Prostate gland (tissue), 2 donors: Measurements from ENCODE around the gene SLC39A7.

ENCODE experiments used
- POLR2A ChIP-seq: fragments of 450-650 bp; IDR thresholded peaks from one replicate; pipeline ENCODE4 v1.6.1; 2016; ENCODE audit warnings: antibody characterized with exemption, mild to moderate bottlenecking
- TF ChIP-seq, protein P1 (sequence below), 4 experiments: fragments of 200-600 bp in 2 of 4; fragments of 450-650 bp in 2 of 4; sonication (generic) in 2 of 4; IDR thresholded peaks; 1 replicate in 3 of 4; 2 replicates in 1 of 4; pipeline ENCODE4 v1.5.1; 2016 to 2019; ENCODE audit warnings: antibody characterized with exemption in 4 of 4, mild to moderate bottlenecking in 2 of 4, moderate library complexity in 2 of 4

DNA sequence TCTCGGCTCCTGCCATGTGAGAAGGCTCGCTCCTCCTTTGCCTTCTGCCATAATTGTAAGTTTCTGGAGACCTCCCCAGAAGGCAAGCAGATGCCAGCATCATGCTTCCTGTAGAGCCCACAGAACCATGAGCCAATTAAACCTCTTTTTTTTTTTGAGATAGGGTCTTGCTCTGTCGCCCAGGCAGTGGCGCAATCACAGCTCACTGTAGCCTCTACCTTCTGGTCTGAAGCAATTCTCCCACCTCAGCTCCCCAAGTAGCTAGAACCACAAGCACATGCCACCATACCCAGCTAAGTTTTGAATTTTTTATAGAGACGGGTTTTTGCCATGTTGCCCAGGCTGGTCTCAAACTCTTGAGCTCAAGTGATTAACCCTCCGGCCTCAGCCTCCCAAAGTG is 36.2 kb downstream of the SLC39A7 start:
- TF ChIP-seq POLR2A: no peak
- TF ChIP-seq, protein P1, sequence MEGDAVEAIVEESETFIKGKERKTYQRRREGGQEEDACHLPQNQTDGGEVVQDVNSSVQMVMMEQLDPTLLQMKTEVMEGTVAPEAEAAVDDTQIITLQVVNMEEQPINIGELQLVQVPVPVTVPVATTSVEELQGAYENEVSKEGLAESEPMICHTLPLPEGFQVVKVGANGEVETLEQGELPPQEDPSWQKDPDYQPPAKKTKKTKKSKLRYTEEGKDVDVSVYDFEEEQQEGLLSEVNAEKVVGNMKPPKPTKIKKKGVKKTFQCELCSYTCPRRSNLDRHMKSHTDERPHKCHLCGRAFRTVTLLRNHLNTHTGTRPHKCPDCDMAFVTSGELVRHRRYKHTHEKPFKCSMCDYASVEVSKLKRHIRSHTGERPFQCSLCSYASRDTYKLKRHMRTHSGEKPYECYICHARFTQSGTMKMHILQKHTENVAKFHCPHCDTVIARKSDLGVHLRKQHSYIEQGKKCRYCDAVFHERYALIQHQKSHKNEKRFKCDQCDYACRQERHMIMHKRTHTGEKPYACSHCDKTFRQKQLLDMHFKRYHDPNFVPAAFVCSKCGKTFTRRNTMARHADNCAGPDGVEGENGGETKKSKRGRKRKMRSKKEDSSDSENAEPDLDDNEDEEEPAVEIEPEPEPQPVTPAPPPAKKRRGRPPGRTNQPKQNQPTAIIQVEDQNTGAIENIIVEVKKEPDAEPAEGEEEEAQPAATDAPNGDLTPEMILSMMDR (IDR thresholded peaks at IDR 0.05): no peak
